ENCODE results near the gene CACNA1G. TPM values are rescaled to one million over a fixed set of nuclear protein-coding genes. Genes with fewer than 3 reads are reported as not detected.

Gene CACNA1G
- polyA plus RNA-seq, 1 donor from 2014 or later: 10.9 TPM

DNA sequence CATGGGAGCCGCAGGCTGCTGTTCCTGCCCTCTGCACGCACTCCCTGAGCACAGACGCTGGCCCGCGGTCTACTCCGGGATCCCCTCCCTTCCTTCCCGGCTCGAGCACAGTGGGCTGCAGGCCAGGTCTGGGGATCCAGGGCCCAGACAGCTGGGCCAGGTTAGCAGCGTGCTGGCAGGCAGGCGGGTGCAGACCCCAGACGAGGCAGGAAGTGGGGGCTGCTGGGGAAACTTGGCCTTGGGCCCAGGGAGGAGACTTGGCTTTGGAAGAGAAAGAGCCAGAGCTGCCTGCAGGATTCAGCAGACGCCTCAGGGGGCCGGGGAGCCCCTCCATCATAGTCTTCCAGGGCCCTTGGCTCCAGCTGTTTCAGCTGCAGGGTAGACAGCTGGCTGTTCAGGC, 44.0 kb downstream of the CACNA1G start:
- Histone ChIP-seq H3K9me3 (ENCODE audit: low read length) (no peaks in the 10 kb centered on the region), H3K27me3 (ENCODE audit: insufficient read depth, low read depth, low read length) (no peaks in the 10 kb centered on the region)

DNA sequence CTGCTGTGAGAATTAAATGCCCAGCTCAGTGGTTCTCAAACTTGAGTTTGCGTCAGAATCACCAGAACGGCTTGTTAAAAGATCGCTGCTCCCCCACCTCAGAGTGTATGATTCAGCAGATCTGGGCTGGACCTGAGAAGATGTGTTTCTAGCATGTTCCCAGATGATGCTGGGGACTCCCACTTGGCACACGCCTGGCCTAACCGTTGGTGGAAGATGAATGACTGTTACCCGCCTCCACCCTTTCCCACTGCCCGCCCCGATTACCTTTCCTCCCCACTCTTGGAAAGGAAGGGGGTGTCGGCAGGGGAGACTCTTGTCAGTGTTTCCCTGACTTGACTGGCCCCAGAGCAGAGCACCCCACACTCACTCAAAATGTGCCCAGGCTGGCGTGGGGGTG, 44.9 kb downstream of the CACNA1G start:
- Histone ChIP-seq H3K36me3 (ENCODE audit: insufficient read depth, low read length) (no peaks in the 10 kb centered on the region), H3K27me3 (ENCODE audit: insufficient read depth, low read depth, low read length) (no peaks in the 10 kb centered on the region), H2AFZ (ENCODE audit: low read depth, low read length) (no peak overlapping the region), H3K27ac (ENCODE audit: low read length) (no peak overlapping the region), H3K9me3 (ENCODE audit: low read length) (no peaks in the 10 kb centered on the region), H3K4me2 (ENCODE audit: low read length) (no peak overlapping the region), H3K4me3 (ENCODE audit: low read length) (no peak overlapping the region), H3K9ac (ENCODE audit: low read length) (no peak overlapping the region), H3K79me2 (replicated peaks; ENCODE audit: insufficient read depth, low read length) (no peaks in the 10 kb centered on the region), H3F3A (ENCODE audit: insufficient read depth, low read length, poor library complexity, severe bottlenecking) (no peaks in the 10 kb centered on the region), H4K20me1 (ENCODE audit: insufficient read depth) (no peaks in the 10 kb centered on the region), H3K9me2 (ENCODE audit: insufficient read depth, low read length) (no peaks in the 10 kb centered on the region)
- no peak for TF ChIP-seq POLR2AphosphoS5 (IDR thresholded peaks at IDR 0.05)

More for the DNA sequence above, 44.0 kb downstream of the CACNA1G start:
- H3K4me3 ChIP-seq (ENCODE audit: low read length): no peak overlapping the region
- H4K20me1 ChIP-seq (ENCODE audit: insufficient read depth): no peaks in the 10 kb centered on the region
- H3K79me2 ChIP-seq (replicated peaks; ENCODE audit: insufficient read depth, low read length): no peaks in the 10 kb centered on the region
- H2AFZ ChIP-seq (ENCODE audit: low read depth, low read length): no peak overlapping the region
- H3K36me3 ChIP-seq (ENCODE audit: insufficient read depth, low read length): no peaks in the 10 kb centered on the region
- no peaks in the 10 kb centered on the region for H3K9me2 ChIP-seq (ENCODE audit: insufficient read depth, low read length)
- no peak overlapping the region for H3K4me2 ChIP-seq (ENCODE audit: low read length)
- no peak overlapping the region for H3K27ac ChIP-seq (ENCODE audit: low read length)
- no peak for TF ChIP-seq EP300 (conservative IDR thresholded peaks at IDR 0.05; ENCODE audit: poor library complexity, severe bottlenecking)
- TF ChIP-seq TAF1 (IDR thresholded peaks at IDR 0.05; ENCODE audit: low read depth): no peak
- no peak for TF ChIP-seq SMC3 (conservative IDR thresholded peaks at IDR 0.05; ENCODE audit: poor library complexity)
- TF ChIP-seq, protein P1, sequence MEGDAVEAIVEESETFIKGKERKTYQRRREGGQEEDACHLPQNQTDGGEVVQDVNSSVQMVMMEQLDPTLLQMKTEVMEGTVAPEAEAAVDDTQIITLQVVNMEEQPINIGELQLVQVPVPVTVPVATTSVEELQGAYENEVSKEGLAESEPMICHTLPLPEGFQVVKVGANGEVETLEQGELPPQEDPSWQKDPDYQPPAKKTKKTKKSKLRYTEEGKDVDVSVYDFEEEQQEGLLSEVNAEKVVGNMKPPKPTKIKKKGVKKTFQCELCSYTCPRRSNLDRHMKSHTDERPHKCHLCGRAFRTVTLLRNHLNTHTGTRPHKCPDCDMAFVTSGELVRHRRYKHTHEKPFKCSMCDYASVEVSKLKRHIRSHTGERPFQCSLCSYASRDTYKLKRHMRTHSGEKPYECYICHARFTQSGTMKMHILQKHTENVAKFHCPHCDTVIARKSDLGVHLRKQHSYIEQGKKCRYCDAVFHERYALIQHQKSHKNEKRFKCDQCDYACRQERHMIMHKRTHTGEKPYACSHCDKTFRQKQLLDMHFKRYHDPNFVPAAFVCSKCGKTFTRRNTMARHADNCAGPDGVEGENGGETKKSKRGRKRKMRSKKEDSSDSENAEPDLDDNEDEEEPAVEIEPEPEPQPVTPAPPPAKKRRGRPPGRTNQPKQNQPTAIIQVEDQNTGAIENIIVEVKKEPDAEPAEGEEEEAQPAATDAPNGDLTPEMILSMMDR (IDR thresholded peaks at IDR 0.05; ENCODE audit: poor library complexity, severe bottlenecking): no peak
- no peak overlapping the region for H3K9ac ChIP-seq (ENCODE audit: low read length)
- no peaks in the 10 kb centered on the region for H3F3A ChIP-seq (ENCODE audit: insufficient read depth, low read length, poor library complexity, severe bottlenecking)

DNA sequence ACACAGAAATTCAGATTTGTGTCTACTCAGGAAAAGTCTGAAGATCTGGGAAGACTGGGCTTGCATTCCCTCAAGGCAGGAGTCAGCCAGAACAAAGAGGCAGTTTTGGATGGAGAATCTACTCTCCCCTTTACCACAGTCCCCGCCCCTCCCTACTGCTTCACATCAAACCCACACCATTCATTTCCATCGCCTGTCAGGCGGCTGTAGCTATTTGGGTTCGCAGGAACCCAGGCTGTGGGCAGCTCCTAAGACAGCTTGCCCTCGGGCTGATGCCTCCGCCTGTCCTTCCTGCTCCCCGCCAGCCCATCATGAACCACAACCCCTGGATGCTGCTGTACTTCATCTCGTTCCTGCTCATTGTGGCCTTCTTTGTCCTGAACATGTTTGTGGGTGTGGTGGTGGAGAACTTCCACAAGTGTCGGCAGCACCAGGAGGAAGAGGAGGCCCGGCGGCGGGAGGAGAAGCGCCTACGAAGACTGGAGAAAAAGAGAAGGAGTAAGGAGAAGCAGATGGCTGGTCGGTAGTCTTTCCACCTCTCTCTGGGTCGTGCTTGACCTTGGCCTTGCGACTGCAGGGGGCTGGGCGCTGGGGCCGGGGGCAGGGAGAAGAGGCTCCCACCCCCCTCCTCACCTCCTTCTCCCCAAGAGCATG, 47.1 kb downstream of the CACNA1G start:
- H3K9ac ChIP-seq (ENCODE audit: low read length): no peak overlapping the region
- TF ChIP-seq SMC3 (conservative IDR thresholded peaks at IDR 0.05; ENCODE audit: poor library complexity) (no peak), EP300 (conservative IDR thresholded peaks at IDR 0.05; ENCODE audit: poor library complexity, severe bottlenecking) (no peak), POLR2AphosphoS5 (IDR thresholded peaks at IDR 0.05) (no peak), MXI1 (conservative IDR thresholded peaks at IDR 0.05; ENCODE audit: poor library complexity, severe bottlenecking) (no peak), EZH2 (IDR thresholded peaks at IDR 0.05; ENCODE audit: borderline replicate concordance, insufficient read depth, low read length, poor library complexity, severe bottlenecking) (no peak), RAD21 (conservative IDR thresholded peaks at IDR 0.05) (no peak), TAF1 (IDR thresholded peaks at IDR 0.05; ENCODE audit: low read depth) (no peak)
- TF ChIP-seq, protein P1 (IDR thresholded peaks at IDR 0.05; ENCODE audit: poor library complexity, severe bottlenecking): no peak
- TF ChIP-seq, protein P2, sequence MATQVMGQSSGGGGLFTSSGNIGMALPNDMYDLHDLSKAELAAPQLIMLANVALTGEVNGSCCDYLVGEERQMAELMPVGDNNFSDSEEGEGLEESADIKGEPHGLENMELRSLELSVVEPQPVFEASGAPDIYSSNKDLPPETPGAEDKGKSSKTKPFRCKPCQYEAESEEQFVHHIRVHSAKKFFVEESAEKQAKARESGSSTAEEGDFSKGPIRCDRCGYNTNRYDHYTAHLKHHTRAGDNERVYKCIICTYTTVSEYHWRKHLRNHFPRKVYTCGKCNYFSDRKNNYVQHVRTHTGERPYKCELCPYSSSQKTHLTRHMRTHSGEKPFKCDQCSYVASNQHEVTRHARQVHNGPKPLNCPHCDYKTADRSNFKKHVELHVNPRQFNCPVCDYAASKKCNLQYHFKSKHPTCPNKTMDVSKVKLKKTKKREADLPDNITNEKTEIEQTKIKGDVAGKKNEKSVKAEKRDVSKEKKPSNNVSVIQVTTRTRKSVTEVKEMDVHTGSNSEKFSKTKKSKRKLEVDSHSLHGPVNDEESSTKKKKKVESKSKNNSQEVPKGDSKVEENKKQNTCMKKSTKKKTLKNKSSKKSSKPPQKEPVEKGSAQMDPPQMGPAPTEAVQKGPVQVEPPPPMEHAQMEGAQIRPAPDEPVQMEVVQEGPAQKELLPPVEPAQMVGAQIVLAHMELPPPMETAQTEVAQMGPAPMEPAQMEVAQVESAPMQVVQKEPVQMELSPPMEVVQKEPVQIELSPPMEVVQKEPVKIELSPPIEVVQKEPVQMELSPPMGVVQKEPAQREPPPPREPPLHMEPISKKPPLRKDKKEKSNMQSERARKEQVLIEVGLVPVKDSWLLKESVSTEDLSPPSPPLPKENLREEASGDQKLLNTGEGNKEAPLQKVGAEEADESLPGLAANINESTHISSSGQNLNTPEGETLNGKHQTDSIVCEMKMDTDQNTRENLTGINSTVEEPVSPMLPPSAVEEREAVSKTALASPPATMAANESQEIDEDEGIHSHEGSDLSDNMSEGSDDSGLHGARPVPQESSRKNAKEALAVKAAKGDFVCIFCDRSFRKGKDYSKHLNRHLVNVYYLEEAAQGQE (IDR thresholded peaks at IDR 0.05; ENCODE audit: borderline replicate concordance): no peak
- no peaks in the 10 kb centered on the region for H3K9me2 ChIP-seq (ENCODE audit: insufficient read depth, low read length)
- H4K20me1 ChIP-seq (ENCODE audit: insufficient read depth): no peaks in the 10 kb centered on the region
- H2AFZ ChIP-seq (ENCODE audit: low read depth, low read length): no peak overlapping the region
- H3K4me2 ChIP-seq (ENCODE audit: low read length): no peak overlapping the region
- no peaks in the 10 kb centered on the region for H3K79me2 ChIP-seq (replicated peaks; ENCODE audit: insufficient read depth, low read length)
- no peaks in the 10 kb centered on the region for H3K27me3 ChIP-seq (ENCODE audit: insufficient read depth, low read depth, low read length)
- no peak overlapping the region for H3K27ac ChIP-seq (ENCODE audit: low read length)
- H3F3A ChIP-seq (ENCODE audit: insufficient read depth, low read length, poor library complexity, severe bottlenecking): no peaks in the 10 kb centered on the region
- no peaks in the 10 kb centered on the region for H3K36me3 ChIP-seq (ENCODE audit: insufficient read depth, low read length)
- no peaks in the 10 kb centered on the region for H3K9me3 ChIP-seq (ENCODE audit: low read length)
- H3K4me3 ChIP-seq (ENCODE audit: low read length): no peak overlapping the region

Data from neural cell (in vitro differentiated cells).